HepG2 (cell line): ENCODE data around the gene EPB41L5. TPM values are rescaled to one million over a fixed set of nuclear protein-coding genes. Genes with fewer than 3 reads are reported as not detected.

Source experiments
- ATF4 ChIP-seq, 2 experiments: fragments of 450-650 bp in 1 of 2; sonication (generic) in 1 of 2; formaldehyde crosslinking; IDR thresholded peaks; 2 replicates each; pipeline versions ENCODE4 v1.5.0 to v1.8.0; 2020 to 2022; ENCODE audit warnings: mild to moderate bottlenecking in 1 of 2, missing genetic modification reagents in 1 of 2
- BCLAF1 ChIP-seq: fragments of 450-650 bp; IDR thresholded peaks from 2 replicates; pipeline ENCODE4 v1.6.1; 2017; ENCODE audit warnings: mild to moderate bottlenecking
- CEBPB ChIP-seq: IDR thresholded peaks from 2 replicates; pipeline ENCODE4 v1.6.1; 2011; ENCODE audit warnings: low read depth, low read length, improper control_type of control experiment, borderline replicate concordance
- DDIT3 ChIP-seq: sonication (generic); formaldehyde crosslinking; IDR thresholded peaks from 2 replicates; pipeline ENCODE4 v1.4.0; 2020; ENCODE audit warnings: mild to moderate bottlenecking, missing genetic modification reagents
- ELF3 ChIP-seq: IDR thresholded peaks from 2 replicates; pipeline ENCODE4 v1.6.1; 2016; ENCODE audit warnings: missing genetic modification reagents, missing compliant biosample characterization
- FOXA3 ChIP-seq: IDR thresholded peaks from 2 replicates; pipeline ENCODE4 v1.6.1; 2016; ENCODE audit warnings: missing genetic modification reagents, missing compliant biosample characterization
- FOXC1 ChIP-seq: sonication (generic); formaldehyde crosslinking; IDR thresholded peaks from 2 replicates; pipeline ENCODE4 v1.8.0; 2022; ENCODE audit warnings: mild to moderate bottlenecking, missing genetic modification reagents, borderline replicate concordance
- FOXK1 ChIP-seq: sonication (generic); formaldehyde crosslinking; IDR thresholded peaks from 2 replicates; pipeline ENCODE4 v1.4.0; 2020; ENCODE audit warnings: low read depth, missing genetic modification reagents, borderline replicate concordance
- FOXP4 ChIP-seq: sonication (generic); formaldehyde crosslinking; IDR thresholded peaks from 2 replicates; pipeline ENCODE4 v1.4.0; 2020; ENCODE audit warnings: missing genetic modification reagents
- GABPA ChIP-seq, 2 experiments: IDR thresholded peaks; 2 replicates each; pipeline ENCODE4 v1.6.1; 2011 to 2016; ENCODE audit warnings: low read depth in 2 of 2, low read length in 1 of 2, missing biosample characterization in 1 of 2, missing genetic modification characterization in 1 of 2
- HMG20A ChIP-seq: IDR thresholded peaks from 2 replicates; pipeline ENCODE4 v1.6.1; 2016; ENCODE audit warnings: borderline replicate concordance
- KLF16 ChIP-seq, 2 experiments: sonication (generic) in 1 of 2; formaldehyde crosslinking in 1 of 2; IDR thresholded peaks; 2 replicates each; pipeline versions ENCODE4 v1.6.1 to v1.8.0; 2016 to 2023; ENCODE audit warnings: missing genetic modification reagents in 2 of 2, missing compliant biosample characterization in 1 of 2
- KMT2A ChIP-seq: sonication (generic); formaldehyde crosslinking; IDR thresholded peaks from 2 replicates; pipeline ENCODE4 v1.4.0; 2020; ENCODE audit warnings: missing genetic modification reagents
- MIER3 ChIP-seq: IDR thresholded peaks from 2 replicates; pipeline ENCODE4 v1.6.1; 2016; ENCODE audit warnings: missing compliant biosample characterization, borderline replicate concordance
- NR2C2 ChIP-seq: sonication (generic); formaldehyde crosslinking; IDR thresholded peaks from 2 replicates; pipeline ENCODE4 v1.4.0; 2020; ENCODE audit warnings: missing genetic modification reagents, mild to moderate bottlenecking, moderate library complexity, borderline replicate concordance
- RARA ChIP-seq: IDR thresholded peaks from 2 replicates; pipeline ENCODE4 v1.6.1; 2016; ENCODE audit warnings: missing genetic modification reagents, missing compliant biosample characterization
- RBFOX2 ChIP-seq: fragments of 200-400 bp; formaldehyde crosslinking; IDR thresholded peaks from 2 replicates; pipeline ENCODE4 v1.6.1; 2017; ENCODE audit warnings: low read depth, mild to moderate bottlenecking, low read length
- RORA ChIP-seq: sonication (generic); formaldehyde crosslinking; IDR thresholded peaks from 2 replicates; pipeline ENCODE4 v1.5.0; 2020; ENCODE audit warnings: mild to moderate bottlenecking, missing genetic modification reagents, moderate library complexity
- SAP130 ChIP-seq: IDR thresholded peaks from 2 replicates; pipeline ENCODE4 v1.6.1; 2016; ENCODE audit warnings: low read depth
- SMAD3 ChIP-seq: sonication (generic); formaldehyde crosslinking; IDR thresholded peaks from 2 replicates; pipeline ENCODE4 v1.4.0; 2020; ENCODE audit warnings: missing genetic modification reagents
- SOX5 ChIP-seq: IDR thresholded peaks from 2 replicates; pipeline ENCODE4 v1.6.1; 2016; ENCODE audit warnings: borderline replicate concordance
- ZKSCAN8 ChIP-seq: IDR thresholded peaks from 2 replicates; pipeline ENCODE4 v1.6.1; 2016; ENCODE audit warnings: borderline replicate concordance, missing genetic modification reagents, missing compliant biosample characterization
- ZNF12 ChIP-seq: sonication (generic); formaldehyde crosslinking; IDR thresholded peaks from 2 replicates; pipeline ENCODE4 v1.5.0; 2020; ENCODE audit warnings: missing genetic modification reagents
- ZNF44 ChIP-seq: sonication (generic); formaldehyde crosslinking; IDR thresholded peaks from 2 replicates; pipeline ENCODE4 v1.5.1; 2020; ENCODE audit warnings: mild to moderate bottlenecking, missing genetic modification reagents
- ZNF564 ChIP-seq: sonication (generic); formaldehyde crosslinking; IDR thresholded peaks from 2 replicates; pipeline ENCODE4 v1.8.1; 2023; ENCODE audit warnings: mild to moderate bottlenecking, missing genetic modification reagents
- ZNF788 ChIP-seq: sonication (generic); formaldehyde crosslinking; IDR thresholded peaks from 2 replicates; pipeline ENCODE4 v1.5.0; 2020; ENCODE audit warnings: mild to moderate bottlenecking, missing genetic modification reagents, borderline replicate concordance
- polyA plus RNA-seq, 8 experiments: library from polyadenylated mRNA; depleted of rRNA in 3 of 8; stranded (reverse) in 7 of 8; unstranded in 1 of 8; fragments of >200 nt; fragmentation: Illumina TruSeq in 4 of 8; extraction: Trizol in 4 of 8; gene quantifications; 2 replicates each; pipeline versions ENCODE4 v1.2.1 to v1.2.3, GENCODE V29; 2011 to 2016; ENCODE audit warnings: low read depth in 4 of 8, missing spikeins in 1 of 8, mixed read lengths in 1 of 8; ENCODE audit not compliant: insufficient read depth in 1 of 8
- total RNA-seq, 5 experiments: library from RNA; depleted of rRNA; stranded (reverse); fragments of >200 nt; fragmentation: Illumina TruSeq; extraction: Trizol; gene quantifications; 2 replicates each; pipeline ENCODE4 v1.2.3, GENCODE V29; 2016; ENCODE audit warnings: low read depth in 1 of 5

EPB41L5 gene
- total and polyA plus RNA-seq, 2 of the 13 experiments (the other 11 are each of a cell fraction or from before 2014, with no cell fraction given), result 40.5 to 47.5 TPM

GRCh38 chr2:119996148-119996547, 16.7 kb upstream of the EPB41L5 start (continued):
- TF ChIP-seq BCLAF1, result no peak
- TF ChIP-seq CEBPB, result peak; percentile 82
- TF ChIP-seq RARA, result no peak; the same call in 1 of the 2 replicates
- TF ChIP-seq GABPA (IDR thresholded peaks at IDR 0.05; ENCODE audit: low read depth, low read length), result no peak
- TF ChIP-seq GABPA (CRISPR knock-in tag; IDR thresholded peaks at IDR 0.05; ENCODE audit: low read depth), result peak; percentile 34; the same call in 1 of the 2 replicates
- TF ChIP-seq FOXC1, result no peak
- TF ChIP-seq ZNF788 (CRISPR knock-in tag), result no peak
- TF ChIP-seq FOXA3, result peak; percentile 77
- peak; percentile 50; the same call in 1 of the 2 replicates for TF ChIP-seq HMG20A (CRISPR knock-in tag)
- TF ChIP-seq ZNF12, result 0 out of 2 replicates have a peak, but pooled peaks have one; percentile 45
- no peak for TF ChIP-seq RORA (CRISPR knock-in tag)
- peak; percentile 53; the same call in 1 of the 2 replicates for TF ChIP-seq NR2C2
- TF ChIP-seq MIER3 (CRISPR knock-in tag), result no peak
- TF ChIP-seq ELF3 (CRISPR knock-in tag), result peak; percentile 70
- TF ChIP-seq KMT2A (CRISPR knock-in tag), result no peak
- no peak for TF ChIP-seq ZNF564
- no peak for TF ChIP-seq ZNF44 (CRISPR knock-in tag)
- TF ChIP-seq ZKSCAN8, result no peak
- peak; percentile 77; the same call in 1 of the 2 replicates for TF ChIP-seq DDIT3
- TF ChIP-seq SOX5, result peak; percentile 91; the same call in 1 of the 2 replicates
- 0 out of 2 replicates have a peak, but pooled peaks have one; percentile 36 for TF ChIP-seq FOXK1 (CRISPR knock-in tag)
- TF ChIP-seq RBFOX2, result no peak
- TF ChIP-seq KLF16 (CRISPR knock-in tag; IDR thresholded peaks at IDR 0.05), result peak in 1 of 2 experiments; percentile 58; a peak in 1 of 4 replicates
- TF ChIP-seq FOXP4 (CRISPR knock-in tag), result 0 out of 2 replicates have a peak, but pooled peaks have one; percentile 14
- peak in 1 of 2 experiments; percentile 98; a peak in 2 of 4 replicates for TF ChIP-seq ATF4 (CRISPR knock-in tag; IDR thresholded peaks at IDR 0.05)
- peak; percentile 48; the same call in 1 of the 2 replicates for TF ChIP-seq SMAD3 (CRISPR knock-in tag)
- peak; percentile 62 for TF ChIP-seq SAP130
